ENCODE measurements around the gene COPRS. TPM values are rescaled to one million over a fixed set of nuclear protein-coding genes. Genes with fewer than 3 reads are reported as not detected.

Gene COPRS
- total RNA-seq, 4 donors from 2014 or later = 36.5 to 114 (median 58.1) TPM

- DNase-seq = no peak
- intact Hi-C loops (cut with DNase I; ENCODE audit: low total_unique reads) = no loop called here
- Histone ChIP-seq H3K27ac (no peak overlapping the region), H3K36me3 (no peaks in the 10 kb centered on the region), H3K4me1 (peaks cover 0 to 6% of the 10 kb centered on the region in 2 donors), H3K9me3 (no peaks in the 10 kb centered on the region), H3K4me3 (no peak overlapping the region), H3K27me3 (no peaks in the 10 kb centered on the region)
- no peak for TF ChIP-seq POLR2A (IDR thresholded peaks at IDR 0.05)
- TF ChIP-seq CTCF (IDR thresholded peaks at IDR 0.05) = no peak
Measured at GRCh38 chr17:31838636-31839225, 20.3 kb downstream of the COPRS start.

- Histone ChIP-seq H3K27me3 (no peaks in the 10 kb centered on the region), H3K9me3 (no peaks in the 10 kb centered on the region), H3K4me1 (no peaks in the 10 kb centered on the region), H3K27ac (no peak overlapping the region), H3K4me3 (no peak overlapping the region), H3K36me3 (no peaks in the 10 kb centered on the region)
- no peak for DNase-seq
- TF ChIP-seq CTCF (IDR thresholded peaks at IDR 0.05) = no peak
- intact Hi-C loops (cut with DNase I; ENCODE audit: low total_unique reads) = no loop called here
Measured at GRCh38 chr17:31835984-31836383, 23.1 kb downstream of the COPRS start.

- H3K27ac ChIP-seq = no peak overlapping the region
- no peaks in the 10 kb centered on the region for H3K27me3 ChIP-seq
- TF ChIP-seq CTCF (IDR thresholded peaks at IDR 0.05) = no peak
- TF ChIP-seq POLR2A (IDR thresholded peaks at IDR 0.05) = no peak
- H3K4me1 ChIP-seq = no peaks in the 10 kb centered on the region
- intact Hi-C loops (cut with DNase I; ENCODE audit: low total_unique reads) = no loop called here
- H3K9me3 ChIP-seq = no peaks in the 10 kb centered on the region
- H3K36me3 ChIP-seq = no peaks in the 10 kb centered on the region
- H3K4me3 ChIP-seq = no peak overlapping the region
- no peak for DNase-seq
Measured at GRCh38 chr17:31834448-31834847, 24.6 kb downstream of the COPRS start.

GRCh38 chr17:31832746-31833145, 26.3 kb downstream of the COPRS start:
- intact Hi-C loops (cut with DNase I; ENCODE audit: low total_unique reads) = no loop called here
- H3K27ac ChIP-seq = no peak overlapping the region
- no peak overlapping the region for H3K4me3 ChIP-seq
- H3K4me1 ChIP-seq = no peaks in the 10 kb centered on the region
- TF ChIP-seq POLR2A (IDR thresholded peaks at IDR 0.05) (no peak), CTCF (IDR thresholded peaks at IDR 0.05) (no peak)
- H3K36me3 ChIP-seq = no peaks in the 10 kb centered on the region
- no peak for DNase-seq
- no peaks in the 10 kb centered on the region for H3K9me3 ChIP-seq
- H3K27me3 ChIP-seq = no peaks in the 10 kb centered on the region

GRCh38 chr17:31830971-31831858, 27.8 kb downstream of the COPRS start:
- no peak for TF ChIP-seq POLR2A (IDR thresholded peaks at IDR 0.05)
- no peak for TF ChIP-seq CTCF (IDR thresholded peaks at IDR 0.05)
- intact Hi-C loops (cut with DNase I; ENCODE audit: low total_unique reads) = no loop called here
- H3K4me1 ChIP-seq = no peaks in the 10 kb centered on the region
- no peak for DNase-seq
- no peak overlapping the region for H3K4me3 ChIP-seq
- no peak overlapping the region for H3K27ac ChIP-seq
- H3K36me3 ChIP-seq = no peaks in the 10 kb centered on the region
- H3K27me3 ChIP-seq = no peaks in the 10 kb centered on the region
- no peaks in the 10 kb centered on the region for H3K9me3 ChIP-seq
